GM18502 (cell line): Measurements from ENCODE around the gene C10orf67.

Experiments used
- ATAC-seq: cut with Tn5 transposase; IDR thresholded peaks from one replicate; pipeline ENCODE4 v1.9.1; 2021; ENCODE audit warnings: mild to moderate bottlenecking; ENCODE audit not compliant: unreplicated experiment, poor library complexity

Gene C10orf67

DNA sequence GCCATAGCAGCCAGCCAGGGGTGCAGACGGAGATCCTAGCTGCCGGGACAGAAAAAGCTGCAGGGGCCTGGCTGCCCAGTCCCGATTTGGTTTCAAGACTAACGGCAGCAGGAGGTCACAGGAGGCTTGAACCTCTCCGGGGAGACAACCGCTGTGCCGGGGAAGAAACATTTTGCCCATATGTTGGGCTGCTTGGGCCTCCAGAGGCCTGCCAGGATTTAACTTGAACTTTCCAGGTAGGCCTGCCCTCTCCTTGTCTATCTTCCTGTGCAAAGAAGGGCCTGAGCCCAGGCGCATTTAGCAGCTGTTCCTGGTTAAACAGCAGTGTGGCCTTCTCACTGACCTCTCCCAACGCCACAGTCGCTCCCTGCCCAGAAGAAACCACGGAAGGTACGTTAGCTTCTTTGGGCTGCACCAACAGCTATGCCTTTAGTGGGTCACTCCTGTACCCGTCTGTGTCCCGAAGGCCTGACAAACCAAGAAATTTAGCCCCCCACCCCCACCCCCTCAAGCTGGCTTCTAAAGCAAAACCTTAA lies 169.6 kb downstream of the C10orf67 start:
- ATAC-seq, result no peak

DNA sequence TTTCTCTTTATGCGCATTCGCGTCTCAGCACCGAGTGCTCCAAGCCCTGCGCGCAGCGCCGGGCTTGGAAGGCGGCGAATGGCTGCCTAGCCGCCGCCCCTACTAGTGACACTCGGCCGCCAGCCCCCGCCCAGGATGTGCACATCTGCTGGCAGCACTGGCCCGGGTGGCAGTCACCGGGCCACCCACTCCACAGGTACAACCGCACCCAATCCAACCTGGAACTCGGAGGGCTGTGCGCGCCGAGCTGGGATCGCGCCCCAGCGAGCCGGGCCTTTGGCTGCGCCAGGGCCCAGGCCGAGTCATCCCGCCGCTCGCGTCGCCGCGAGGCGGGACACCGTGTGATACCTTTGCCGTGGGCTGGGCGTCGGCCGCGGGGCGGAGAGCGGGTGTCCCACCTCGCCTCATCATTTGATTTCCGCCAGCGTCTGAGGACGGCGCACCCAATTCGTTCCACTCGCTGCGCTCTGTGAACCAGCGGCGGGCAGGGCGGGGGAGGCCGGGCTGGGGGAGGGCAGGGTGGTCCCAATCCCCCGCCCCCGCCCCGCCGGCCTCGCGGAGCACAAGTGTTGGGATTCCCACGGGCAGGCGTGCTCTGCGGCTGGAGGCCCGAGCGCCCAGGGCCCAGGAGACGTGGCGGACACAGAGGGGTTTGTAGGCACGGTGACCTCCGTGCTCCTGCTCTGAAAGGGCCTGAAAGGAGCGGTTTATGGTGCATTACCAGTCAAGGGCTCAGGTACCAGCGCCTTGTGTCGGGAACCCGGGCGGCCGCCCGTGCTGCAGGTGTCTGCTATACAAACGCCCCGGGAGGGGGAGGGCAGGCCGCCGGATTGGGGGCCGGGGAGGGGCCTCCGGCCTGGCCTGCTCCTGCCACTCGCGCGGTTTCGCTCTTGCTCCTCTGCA lies 170.3 kb downstream of the C10orf67 start:
- no peak for ATAC-seq

DNA sequence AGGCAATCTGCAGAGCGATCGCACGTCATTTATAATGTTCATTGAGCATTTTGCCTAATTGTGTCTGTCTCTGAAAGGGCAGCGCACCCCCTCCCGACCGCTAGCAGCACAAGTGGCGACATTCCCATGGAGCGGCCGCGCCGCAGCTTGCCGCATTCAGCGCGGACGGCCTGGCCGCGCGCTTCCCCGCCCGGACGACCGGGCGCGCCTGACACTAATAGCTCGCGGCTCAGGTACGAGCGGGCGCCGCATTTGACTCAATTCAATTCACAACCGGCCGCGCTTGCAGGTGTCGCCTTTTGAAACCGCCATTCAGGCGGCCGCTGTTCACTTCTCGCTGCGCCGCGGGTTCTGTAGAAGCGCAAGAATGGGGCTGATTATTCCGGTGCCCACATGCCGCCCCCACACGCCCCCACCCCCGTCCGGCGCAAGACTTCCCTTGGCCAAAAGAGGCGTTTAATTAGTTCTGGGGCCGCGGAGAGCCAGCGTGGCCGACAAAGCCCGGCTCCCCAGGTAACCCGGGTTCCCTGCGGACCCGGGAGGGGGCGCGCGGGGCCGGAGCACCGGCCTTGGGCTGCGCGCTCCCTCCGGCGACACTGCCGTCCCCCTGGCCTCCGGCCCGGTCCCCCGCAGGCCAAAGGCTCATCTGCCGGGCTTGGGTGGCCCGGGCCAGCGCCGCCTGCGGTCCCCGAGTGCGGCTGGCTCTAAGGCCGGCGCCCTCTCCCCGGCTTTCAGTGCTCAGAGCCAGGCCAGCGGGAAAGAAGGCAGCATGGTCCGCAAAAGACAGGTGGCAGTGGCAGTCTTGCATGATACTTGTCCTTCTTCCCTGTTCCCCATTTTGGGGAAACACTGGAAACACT lies 171.2 kb downstream of the C10orf67 start:
- no peak for ATAC-seq

DNA sequence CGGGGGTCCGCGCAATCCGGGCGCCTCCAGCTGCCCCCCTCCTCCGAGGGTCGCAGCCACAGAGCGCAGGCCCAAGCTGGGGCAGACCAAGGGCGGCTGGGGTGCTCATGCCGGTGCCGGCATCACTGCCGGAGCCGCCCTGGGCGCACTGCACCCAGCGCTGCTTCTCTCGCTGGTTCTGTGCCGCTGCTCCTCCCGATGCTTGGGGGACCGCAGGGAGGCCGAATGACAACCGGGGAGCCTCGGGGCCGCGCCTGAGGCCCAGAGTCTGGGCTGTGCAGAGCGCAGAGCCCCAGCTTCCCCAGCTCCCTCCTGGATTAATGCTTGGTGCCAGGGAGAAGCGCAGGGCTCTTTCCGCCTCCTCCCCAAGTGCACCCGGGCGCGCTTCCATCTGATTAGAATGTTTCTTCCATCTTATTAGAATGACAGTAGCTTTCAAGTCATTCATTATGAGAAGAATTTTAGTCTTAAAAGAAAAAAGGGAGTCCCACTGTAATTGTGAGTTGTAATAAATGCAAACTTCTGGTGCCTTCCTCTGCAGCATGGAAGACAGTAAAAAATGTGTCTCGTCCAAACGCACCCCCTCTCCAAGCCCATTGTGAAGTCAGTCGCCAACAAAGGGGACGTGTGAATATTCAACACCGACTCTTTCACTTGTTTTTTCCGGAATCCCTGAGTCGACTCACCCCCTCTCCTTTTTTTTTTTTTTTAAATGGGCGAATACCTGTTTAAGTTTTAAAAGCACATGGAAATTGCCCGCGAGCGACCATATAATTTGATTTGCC lies 172.0 kb downstream of the C10orf67 start:
- no peak for ATAC-seq

DNA sequence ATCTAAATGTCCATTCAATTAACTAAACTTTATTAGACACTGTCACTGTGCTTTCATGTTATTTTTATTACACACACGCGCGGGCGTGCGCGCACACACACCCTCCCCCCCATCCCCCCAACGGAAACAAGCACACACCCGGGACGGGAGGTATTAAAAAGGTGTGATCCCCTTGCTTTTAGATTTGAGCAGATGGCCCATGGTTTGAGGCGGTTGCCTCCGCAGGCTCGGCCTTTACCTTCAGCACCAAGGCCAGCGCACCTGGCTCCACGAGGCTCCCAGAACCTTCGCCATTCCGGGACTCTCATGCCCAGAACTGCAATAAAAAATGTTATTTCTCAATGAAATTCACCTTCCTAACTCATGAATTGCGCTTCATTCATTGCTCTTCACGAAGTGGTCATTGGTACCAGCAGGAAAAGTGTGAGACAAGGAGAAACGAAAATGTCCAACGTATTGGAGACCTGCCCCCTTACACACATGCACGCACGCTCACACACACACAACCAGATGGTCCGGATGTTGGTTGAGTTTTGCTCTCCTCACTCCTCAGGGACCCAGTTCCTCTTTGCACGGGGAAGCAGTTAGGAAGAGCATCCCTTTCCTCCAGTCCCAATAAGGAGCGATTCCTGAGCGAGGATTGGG lies 173.2 kb downstream of the C10orf67 start:
- ATAC-seq, result no peak

DNA sequence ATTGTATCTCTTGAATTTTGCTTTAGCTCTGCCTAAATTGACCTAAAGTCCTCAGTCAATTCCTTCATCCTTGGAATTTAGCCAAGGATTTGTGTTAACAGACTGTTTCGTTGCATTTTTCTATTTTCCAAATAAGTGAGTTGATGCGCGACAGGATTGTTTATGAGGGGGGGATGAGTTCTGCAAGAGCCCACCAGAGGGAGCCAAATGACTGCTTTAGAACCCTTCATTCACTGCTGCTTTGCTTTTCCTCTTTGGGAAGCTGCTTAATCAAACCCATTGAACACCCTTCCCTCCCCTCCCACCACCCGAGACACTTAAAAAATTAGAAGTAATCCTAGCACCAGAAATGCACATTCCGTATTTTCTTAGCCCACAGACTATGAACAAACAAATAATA lies 186.2 kb downstream of the C10orf67 start:
- ATAC-seq, result peak; percentile 83

DNA sequence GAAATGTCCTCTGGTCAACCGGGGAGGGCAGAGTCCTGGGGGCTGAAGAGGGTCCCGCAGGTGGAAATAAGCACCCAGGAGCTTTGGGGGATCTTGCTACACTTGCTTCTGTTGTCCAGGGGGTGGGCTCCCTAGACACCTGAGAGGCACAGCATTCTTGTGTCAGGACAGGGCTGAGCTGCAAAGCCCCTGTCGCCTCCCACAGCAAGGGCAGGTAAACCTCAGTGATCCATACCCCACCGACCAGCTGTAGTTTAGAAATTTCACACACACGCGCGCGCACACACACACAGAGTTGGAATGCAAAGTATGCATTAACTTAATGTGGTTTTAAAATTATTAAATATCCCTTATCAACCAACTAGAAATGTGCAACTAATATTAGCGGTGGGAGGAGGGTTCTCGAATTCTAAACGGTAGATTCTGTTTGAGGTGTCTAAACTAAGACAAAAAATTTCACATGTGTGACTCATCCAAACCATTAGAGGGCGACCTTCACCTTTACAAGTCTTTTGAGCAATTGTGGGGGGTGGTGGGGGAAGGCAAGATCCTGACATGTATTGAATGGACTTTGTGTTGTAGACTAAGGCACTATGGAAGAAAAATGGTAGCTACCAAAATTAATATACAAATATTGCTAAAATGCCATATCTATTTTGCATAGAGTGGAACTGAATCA lies 186.8 kb downstream of the C10orf67 start:
- ATAC-seq, result peak; percentile 74

DNA sequence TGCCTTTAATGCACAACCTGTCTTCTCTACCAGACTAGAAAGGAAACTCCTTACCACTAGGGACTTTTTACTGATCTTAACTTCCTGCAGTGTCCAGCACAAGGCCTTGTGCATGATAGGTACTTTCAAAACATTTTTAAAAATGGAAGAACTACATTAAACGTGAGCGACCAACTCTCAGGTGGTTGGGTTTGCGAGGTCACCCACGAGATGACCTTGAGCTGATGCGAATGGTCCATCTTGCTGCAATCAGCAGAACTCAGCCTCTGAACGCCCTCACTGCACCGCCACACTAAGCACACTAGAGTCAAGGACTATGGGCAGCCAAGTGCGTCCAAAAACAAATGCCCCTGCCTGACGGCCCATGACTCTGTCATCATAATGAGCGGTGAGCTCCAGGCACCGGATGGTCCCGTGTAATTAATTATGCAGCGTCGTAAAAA lies 187.3 kb downstream of the C10orf67 start:
- peak; percentile 44 for ATAC-seq

DNA sequence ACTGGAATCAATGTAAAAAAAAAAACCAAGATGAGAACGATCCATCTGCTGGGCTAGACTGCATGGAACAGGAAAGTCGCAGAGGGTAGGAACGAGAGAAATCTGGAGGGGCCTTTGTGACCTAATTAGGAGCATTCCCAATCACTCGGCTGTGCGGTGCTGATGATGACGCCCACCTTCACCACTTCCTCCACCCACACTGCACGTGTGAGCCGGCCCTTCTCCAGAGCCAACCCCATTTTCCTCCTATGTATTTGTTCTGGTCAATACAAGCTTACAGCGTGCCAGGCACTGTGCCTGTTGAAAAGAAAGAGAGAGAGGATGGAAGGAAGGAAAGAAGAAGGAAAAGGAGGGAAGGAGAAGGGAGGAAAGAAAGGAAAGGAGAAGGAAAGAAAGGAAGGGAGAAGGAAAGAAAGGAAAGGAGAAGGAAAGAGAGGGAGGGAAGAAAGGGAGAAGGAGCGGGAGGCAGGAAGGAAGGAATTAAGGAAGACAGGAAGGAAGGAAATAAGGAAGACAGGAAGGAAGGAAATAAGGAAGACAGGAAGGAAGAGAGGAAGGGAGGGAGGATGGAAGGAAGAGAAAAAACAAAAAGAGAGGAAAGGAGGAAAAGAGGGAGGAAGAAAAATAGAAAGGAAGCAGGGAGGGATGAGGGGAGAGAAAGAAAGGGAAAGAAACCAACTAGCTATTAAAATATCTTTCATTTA lies 188.0 kb downstream of the C10orf67 start:
- ATAC-seq, result no peak

DNA sequence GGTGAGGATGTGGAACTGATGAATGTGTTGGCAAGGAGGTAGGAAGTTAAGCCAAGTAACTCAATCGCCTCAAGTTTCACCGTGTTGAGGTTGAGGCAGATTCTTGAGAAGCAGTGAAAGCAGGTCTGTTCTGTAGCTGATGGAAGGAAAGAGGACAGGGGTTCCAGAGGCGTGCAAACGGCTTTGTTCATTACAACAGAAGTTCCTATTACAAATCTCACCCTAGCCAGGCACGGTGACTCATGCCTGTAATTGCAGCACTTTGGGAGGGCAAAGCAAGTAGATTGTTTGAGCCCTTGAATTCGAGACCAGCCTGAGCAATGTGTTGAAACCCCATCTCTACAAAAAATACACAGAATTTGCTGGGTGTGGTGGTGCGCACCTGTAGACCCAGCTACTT lies 189.4 kb downstream of the C10orf67 start:
- no peak for ATAC-seq
